ENCODE results near the gene MVK.

GRCh38 chr12:109559200-109559505 is 14.4 kb upstream of the MVK start:
- TF ChIP-seq EZH2phosphoT487 (IDR thresholded peaks at IDR 0.05; ENCODE audit: borderline replicate concordance) (no peak), CTCF (conservative IDR thresholded peaks at IDR 0.05; ENCODE audit: low read length) (no peak)
